H1 (cell line): ENCODE results near the gene MLLT6. TPM values are rescaled to one million over a fixed set of nuclear protein-coding genes. Genes with fewer than 3 reads are reported as not detected.
A peak's percentile ranks its signal among the peaks of the same experiment; 100 is the strongest.

Experiments used
- CTCF ChIA-PET: fragments of 300-600 bp; sonication (Branson Sonifier 250); formaldehyde crosslinking; loops from one replicate; lab custom pipeline; 2021; ENCODE audit not compliant: partially characterized antibody; lab: Charles Lee
- POLR2A ChIA-PET: fragments of 300-600 bp; sonication (Branson Sonifier 250); formaldehyde crosslinking; loops from one replicate; lab custom pipeline; 2021; ENCODE audit warnings: inconsistent platforms; ENCODE audit not compliant: partially characterized antibody; lab: Charles Lee
- DNase-seq, 2 experiments: peaks; one replicate each; pipeline versions ENCODE4 v3.0.0 to v3.0.0-alpha.2; 2010 to 2022; ENCODE audit warnings: low spot score in 2 of 2, low read depth in 1 of 2, mixed read lengths in 1 of 2
- FAIRE-seq: peaks from 2 replicates; lab custom pipeline; 2011; peaks lifted over from hg19 to GRCh38; lab: Jason Lieb, UNC
- H2AFZ ChIP-seq: 2 replicates; pipeline ENCODE4 v1.8.1; 2012; ENCODE audit warnings: low read length, inconsistent platforms
- H2AK5ac ChIP-seq: 2 replicates; pipeline ENCODE4 v1.6.1; 2013; ENCODE audit warnings: low read depth, low read length
- H2BK120ac ChIP-seq: replicated peaks from 2 replicates; pipeline ENCODE3; 2013; ENCODE audit warnings: low read depth, low read length, inconsistent platforms
- H2BK12ac ChIP-seq: 2 replicates; pipeline ENCODE4 v1.6.1; 2013; ENCODE audit warnings: low read depth, low read length
- H2BK15ac ChIP-seq: 2 replicates; pipeline ENCODE4 v1.6.1; 2013; ENCODE audit warnings: low read length
- H2BK20ac ChIP-seq: 2 replicates; pipeline ENCODE4 v1.6.1; 2013; ENCODE audit warnings: low read length
- H2BK5ac ChIP-seq: 2 replicates; pipeline ENCODE4 v1.6.1; 2013; ENCODE audit warnings: low read depth, low read length
- H3K14ac ChIP-seq: 2 replicates; pipeline ENCODE4 v1.6.1; 2013; ENCODE audit warnings: inconsistent platforms; ENCODE audit not compliant: insufficient read length
- H3K18ac ChIP-seq: 2 replicates; pipeline ENCODE4 v1.6.1; 2013; ENCODE audit warnings: low read length; ENCODE audit errors: extremely low read depth
- H3K23ac ChIP-seq: 2 replicates; pipeline ENCODE4 v1.6.1; 2013; ENCODE audit warnings: inconsistent platforms; ENCODE audit not compliant: insufficient read length
- H3K23me2 ChIP-seq: 2 replicates; pipeline ENCODE4 v1.6.1; 2013; ENCODE audit warnings: low read depth, low read length
- H3K27ac ChIP-seq: 2 replicates; pipeline ENCODE4 v1.6.1; 2011; ENCODE audit warnings: low read depth, low read length, inconsistent platforms
- H3K27me3 ChIP-seq, 4 experiments: replicated peaks in 1 of 4; 1 replicate in 1 of 4; 2 replicates in 3 of 4; pipeline versions ENCODE4 v1.6.1 to v1.8.1; 2011 to 2013; ENCODE audit warnings: low read length in 3 of 4, mild to moderate bottlenecking in 3 of 4, inconsistent platforms in 2 of 4, mixed read lengths in 2 of 4, moderate library complexity in 1 of 4; ENCODE audit not compliant: control insufficient read depth in 3 of 4, insufficient read depth in 3 of 4; ENCODE audit errors: extremely low read depth in 1 of 4
- H3K36me3 ChIP-seq, 4 experiments: 2 replicates each; pipeline versions ENCODE4 v1.6.1 to v1.8.1; 2011 to 2013; ENCODE audit warnings: mild to moderate bottlenecking in 4 of 4, low read length in 3 of 4, moderate library complexity in 2 of 4, control low read depth in 1 of 4, inconsistent platforms in 1 of 4; ENCODE audit not compliant: insufficient read depth in 4 of 4, control insufficient read depth in 2 of 4
- H3K4ac ChIP-seq: replicated peaks from 2 replicates; pipeline ENCODE3; 2013; ENCODE audit warnings: low read length, low read depth, mixed read lengths, inconsistent platforms; ENCODE audit not compliant: insufficient read length
- H3K4me1 ChIP-seq, 4 experiments: replicated peaks in 1 of 4; 1 replicate in 1 of 4; 2 replicates in 3 of 4; pipeline versions ENCODE4 v1.6.1 to v1.8.1; 2011 to 2013; ENCODE audit warnings: low read length in 3 of 4, inconsistent platforms in 2 of 4, mixed read lengths in 1 of 4; ENCODE audit not compliant: insufficient read depth in 4 of 4, control insufficient read depth in 3 of 4
- H3K4me2 ChIP-seq, 2 experiments: 2 replicates each; pipeline versions ENCODE4 v1.6.1 to v1.8.1; 2011 to 2013; ENCODE audit warnings: low read depth in 2 of 2, low read length in 2 of 2, control low read depth in 1 of 2, inconsistent platforms in 1 of 2, mild to moderate bottlenecking in 1 of 2; ENCODE audit not compliant: insufficient read depth in 1 of 2
- H3K4me3 ChIP-seq, 4 experiments: fragments of 200-600, 300-600 bp in 1 of 4; sonication (generic), shearing (Covaris generic), sonication (Bioruptor Twin) in 1 of 4; 2 replicates each; pipeline versions ENCODE4 v1.5.1 to v1.8.1; 2011 to 2016; ENCODE audit warnings: low read length in 4 of 4, low read depth in 3 of 4, control low read depth in 2 of 4, inconsistent platforms in 2 of 4, mild to moderate bottlenecking in 2 of 4, mixed read lengths in 1 of 4, moderate library complexity in 1 of 4; ENCODE audit not compliant: insufficient read depth in 2 of 4; ENCODE audit errors: extremely low read depth in 1 of 4
- H3K56ac ChIP-seq: replicated peaks from 2 replicates; pipeline ENCODE3; 2013; ENCODE audit warnings: low read depth, mild to moderate bottlenecking, mixed read lengths, low read length, inconsistent platforms; ENCODE audit not compliant: insufficient read length
- H3K79me1 ChIP-seq: 2 replicates; pipeline ENCODE4 v1.6.1; 2013; ENCODE audit warnings: low read depth, low read length, control low read depth
- H3K79me2 ChIP-seq, 2 experiments: 2 replicates each; pipeline versions ENCODE4 v1.6.1 to v1.8.1; 2012 to 2013; ENCODE audit warnings: low read length in 2 of 2, mild to moderate bottlenecking in 2 of 2, inconsistent platforms in 1 of 2; ENCODE audit not compliant: insufficient read depth in 2 of 2, control insufficient read depth in 1 of 2
- H3K9ac ChIP-seq, 4 experiments: replicated peaks in 1 of 4; 1 replicate in 1 of 4; 2 replicates in 3 of 4; pipeline versions ENCODE4 v1.6.1 to v1.8.1; 2011 to 2013; ENCODE audit warnings: low read depth in 3 of 4, low read length in 3 of 4, control low read depth in 2 of 4, mild to moderate bottlenecking in 2 of 4, moderate library complexity in 2 of 4, inconsistent platforms in 1 of 4; ENCODE audit errors: extremely low read depth in 1 of 4
- H3K9me3 ChIP-seq, 2 experiments: 2 replicates each; pipeline versions ENCODE4 v1.6.1 to v1.8.1; 2012 to 2013; ENCODE audit warnings: mild to moderate bottlenecking in 2 of 2, moderate library complexity in 2 of 2, control low read depth in 1 of 2, inconsistent platforms in 1 of 2, low read depth in 1 of 2, low read length in 1 of 2, mixed read lengths in 1 of 2; ENCODE audit not compliant: insufficient read depth in 2 of 2
- H4K20me1 ChIP-seq, 2 experiments: replicated peaks in 1 of 2; 2 replicates each; pipeline versions ENCODE3 to v1.8.1; 2011 to 2013; ENCODE audit warnings: inconsistent platforms in 2 of 2, low read length in 2 of 2, mild to moderate bottlenecking in 1 of 2; ENCODE audit not compliant: insufficient read depth in 2 of 2, control insufficient read depth in 1 of 2
- H4K5ac ChIP-seq: 2 replicates; pipeline ENCODE4 v1.6.1; 2013; ENCODE audit warnings: low read length, low read depth, mixed read lengths, inconsistent platforms; ENCODE audit not compliant: insufficient read length
- H4K8ac ChIP-seq: 2 replicates; pipeline ENCODE4 v1.8.0; 2013; ENCODE audit warnings: mild to moderate bottlenecking, moderate library complexity, low read length, inconsistent platforms; ENCODE audit not compliant: insufficient read depth; ENCODE audit errors: extremely low read depth
- H4K91ac ChIP-seq: replicated peaks from 2 replicates; pipeline ENCODE3; 2013; ENCODE audit warnings: low read length, mixed read lengths, inconsistent platforms; ENCODE audit not compliant: insufficient read length
- CTCF ChIP-seq, 3 experiments: IDR thresholded peaks; 1 replicate in 2 of 3; 2 replicates in 1 of 3; pipeline versions ENCODE4 v1.5.1 to v1.6.1; 2011; ENCODE audit warnings: low read length in 3 of 3, mild to moderate bottlenecking in 3 of 3, inconsistent platforms in 2 of 3, low read depth in 1 of 3, moderate library complexity in 1 of 3; ENCODE audit not compliant: insufficient read depth in 1 of 3; ENCODE audit errors: control extremely low read depth in 1 of 3
- TAF1 ChIP-seq: IDR thresholded peaks from 2 replicates; pipeline ENCODE4 v1.6.1; 2011; ENCODE audit warnings: mild to moderate bottlenecking, low read depth, low read length
- WGBS, 2 experiments: shearing (Covaris generic) in 1 of 2; methylation state at CpG; one replicate each; pipeline versions ENCODE4 v1.1.6 to v1.1.7; 2013 to 2015; ENCODE audit warnings: low lambda C conversion rate in 2 of 2, mixed read lengths in 2 of 2, inconsistent platforms in 1 of 2, low coverage in 1 of 2, missing lambda C conversion rate in 1 of 2; ENCODE audit not compliant: insufficient replicate concordance in 2 of 2, insufficient coverage in 1 of 2, insufficient read length in 1 of 2; ENCODE audit errors: extremely low coverage in 1 of 2, missing lambda C conversion rate in 1 of 2; 5-methylcytosine and 5-hydroxymethylcytosine counted together
- polyA plus RNA-seq, 7 experiments: library from polyadenylated mRNA; depleted of rRNA in 3 of 7; stranded (reverse) in 5 of 7; unstranded in 2 of 7; fragments of >200 nt in 5 of 7; fragments of 200-250 nt in 2 of 7; gene quantifications; 1 replicate in 5 of 7; 2 replicates in 1 of 7; 4 replicates in 1 of 7; pipeline versions ENCODE4 v1.2.1 to v1.2.3, GENCODE V29; 2011 to 2013; ENCODE audit warnings: missing spikeins in 2 of 7, mixed read lengths in 2 of 7
- total RNA-seq: library from RNA; stranded (reverse); fragmentation: NEBNext Ultra II Directional; extraction: Animal tissue kit (Norgen Biotek cat#: 25700); gene quantifications from 2 replicates; pipeline ENCODE4 v1.2.1, GENCODE V29; 2021

MLLT6 gene
- total and polyA plus RNA-seq, 2 of the 8 experiments (the other 6 are each of a cell fraction or from before 2014, with no cell fraction given) = 6.5 to 8.0 TPM

GRCh38 chr17:38733982-38734973 is 29.2 kb downstream of the MLLT6 start:
- H2BK5ac ChIP-seq = no peak overlapping the region
- H3K36me3 ChIP-seq = peaks cover 2 to 23% (median 15%) of the 10 kb centered on the region in 4 experiments; a peak in 7 of 8 replicates
- H3K4me3 ChIP-seq = no peak overlapping the region
- H4K20me1 ChIP-seq = peaks cover 14 to 42% of the 10 kb centered on the region in 2 experiments
- TF ChIP-seq TAF1 (no peak), CTCF (IDR thresholded peaks at IDR 0.05; ENCODE audit: control extremely low read depth in 1 of 3, insufficient read depth in 1 of 3, low read depth in 1 of 3, low read length in 3 of 3) (peak; percentile 31 to 49 (median 36))
- CTCF ChIA-PET = interaction anchor here (0.6 to 5.4 kb wide), 31 partner anchors 10 to 415 kb away, joined by 3 to 49 read pairs (median 7); partner anchors contain the start of genes EPOP and MLLT6
- FAIRE-seq (no peak), DNase-seq (no peak)
- no peak overlapping the region for H2BK120ac ChIP-seq
- no peak overlapping the region for H3K4ac ChIP-seq
- WGBS, 2 experiments = 82% methylated on average over 15 of the region's 15 CpGs; no CpG with 5 or more reads in 1 of the 2 experiments
- POLR2A ChIA-PET = interaction anchor here (0.8 to 2.8 kb wide), 7 partner anchors 10 to 49 kb away, joined by 3 to 8 read pairs (median 5); partner anchors contain the start of gene PSMB3
- H3K9ac ChIP-seq = no peak overlapping the region
- H2BK12ac ChIP-seq = no peak overlapping the region
- H4K5ac ChIP-seq = no peak overlapping the region
- no peak overlapping the region for H3K27ac ChIP-seq
- no peak overlapping the region for H3K14ac ChIP-seq
- H2BK20ac ChIP-seq = no peak overlapping the region
- H4K8ac ChIP-seq = no peak overlapping the region
- no peaks in the 10 kb centered on the region for H3K79me1 ChIP-seq
- no peak overlapping the region for H2AK5ac ChIP-seq
- peaks cover 0 to under 1% (median 0%) of the 10 kb centered on the region in 4 experiments; a peak in 2 of 7 replicates for H3K27me3 ChIP-seq
- H2BK15ac ChIP-seq = no peak overlapping the region
- H4K91ac ChIP-seq = no peak overlapping the region
- peaks cover 0 to 14% (median 6%) of the 10 kb centered on the region in 4 experiments; a peak in 5 of 7 replicates for H3K4me1 ChIP-seq
- H3K18ac ChIP-seq = no peak overlapping the region
- peaks cover 0 to 3% of the 10 kb centered on the region in 2 experiments; a peak in 1 of 4 replicates for H3K79me2 ChIP-seq
- H3K9me3 ChIP-seq = no peaks in the 10 kb centered on the region
- H2AFZ ChIP-seq = no peak overlapping the region
- H3K56ac ChIP-seq = no peak overlapping the region
- no peak overlapping the region for H3K23ac ChIP-seq
- H3K23me2 ChIP-seq = peaks cover 9% of the 10 kb centered on the region; the same call in 1 of the 2 replicates
- H3K4me2 ChIP-seq = no peak overlapping the region
